ENCODE data around the gene PPP1R27.

PPP1R27 gene

GRCh38 chr17:81854974-81855774, 20.3 kb upstream of the PPP1R27 start:
- H3K9me3 ChIP-seq = no peaks in the 10 kb centered on the region
- no peaks in the 10 kb centered on the region for H3K4me1 ChIP-seq
- H3K36me3 ChIP-seq = peaks cover 73% of the 10 kb centered on the region
- no peaks in the 10 kb centered on the region for H3K27me3 ChIP-seq
- DNase-seq = no peak
- peak; percentile 17; the same call in 1 of the 2 replicates for TF ChIP-seq CTCF (IDR thresholded peaks at IDR 0.05; ENCODE audit: low read depth, low read length)
- no peak overlapping the region for H3K4me3 ChIP-seq (ENCODE audit: low read depth, low read length)

- Histone ChIP-seq H3K4me3 (ENCODE audit: low read depth, low read length) (no peak overlapping the region), H3K4me1 (no peaks in the 10 kb centered on the region), H3K9me3 (no peaks in the 10 kb centered on the region), H3K36me3 (peaks cover 70% of the 10 kb centered on the region), H3K27me3 (no peaks in the 10 kb centered on the region)
- TF ChIP-seq CTCF (IDR thresholded peaks at IDR 0.05; ENCODE audit: low read depth, low read length) = no peak
- no peak for DNase-seq
Observed at GRCh38 chr17:81852237-81852636, 17.4 kb upstream of the PPP1R27 start.

GRCh38 chr17:81851423-81851822, 16.6 kb upstream of the PPP1R27 start:
- no peaks in the 10 kb centered on the region for H3K9me3 ChIP-seq
- H3K4me3 ChIP-seq (ENCODE audit: low read depth, low read length) = no peak overlapping the region
- peaks cover 72% of the 10 kb centered on the region for H3K36me3 ChIP-seq
- no peak for TF ChIP-seq CTCF (IDR thresholded peaks at IDR 0.05; ENCODE audit: low read depth, low read length)
- H3K27me3 ChIP-seq = no peaks in the 10 kb centered on the region
- DNase-seq = no peak
- H3K4me1 ChIP-seq = no peaks in the 10 kb centered on the region

GRCh38 chr17:81849457-81849856, 14.6 kb upstream of the PPP1R27 start:
- no peak for DNase-seq
- no peaks in the 10 kb centered on the region for H3K4me1 ChIP-seq
- peaks cover 81% of the 10 kb centered on the region for H3K36me3 ChIP-seq
- H3K4me3 ChIP-seq (ENCODE audit: low read depth, low read length) = no peak overlapping the region
- no peaks in the 10 kb centered on the region for H3K9me3 ChIP-seq
- H3K27me3 ChIP-seq = no peaks in the 10 kb centered on the region
- no peak for TF ChIP-seq CTCF (IDR thresholded peaks at IDR 0.05; ENCODE audit: low read depth, low read length)

DNA sequence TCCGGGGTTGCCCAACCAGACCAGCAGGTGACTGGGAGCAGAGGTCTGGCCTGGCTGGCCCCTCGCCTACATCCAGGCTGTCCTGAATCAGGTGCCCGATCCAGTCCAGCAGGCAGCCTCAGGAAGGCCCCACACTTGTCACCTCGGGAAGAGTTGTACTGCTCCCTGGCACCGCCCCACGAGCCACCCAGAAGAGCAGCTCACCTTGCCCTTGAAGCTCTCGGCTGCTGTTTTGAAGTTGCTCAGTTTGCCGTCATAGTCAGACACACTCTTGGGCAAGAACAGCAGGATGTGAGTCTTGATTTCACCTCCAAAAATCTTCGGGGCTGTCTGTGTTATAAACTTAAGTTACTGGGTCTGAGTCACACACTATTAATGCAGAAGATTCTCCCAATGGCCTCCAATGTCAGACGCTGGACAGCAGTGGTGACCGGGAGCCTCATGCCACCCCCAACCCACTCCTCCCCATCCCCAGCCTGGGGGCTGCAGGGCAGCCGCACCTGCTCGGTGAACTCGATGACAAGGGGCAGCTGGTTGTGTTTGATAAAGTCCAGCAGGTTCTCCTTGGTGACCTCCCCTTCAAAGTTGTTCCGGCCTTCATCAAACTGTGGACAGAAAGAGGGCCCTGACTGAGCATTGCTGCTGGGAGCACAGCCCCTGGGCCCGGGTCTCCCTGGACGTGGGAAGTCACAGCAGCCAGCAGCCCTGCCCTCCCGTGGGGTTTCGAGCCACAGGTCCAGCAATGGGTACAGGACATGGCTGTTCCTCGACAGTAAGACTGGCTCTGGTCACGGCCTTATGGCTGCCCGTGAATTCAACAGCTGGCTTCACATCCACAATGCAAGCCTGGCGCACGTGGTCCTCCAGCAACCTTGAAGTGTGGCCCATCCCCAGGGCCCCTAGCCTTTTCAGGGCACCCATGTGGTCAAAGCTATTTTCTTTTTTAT, 12.2 kb upstream of the PPP1R27 start:
- Histone ChIP-seq H3K27me3 (no peaks in the 10 kb centered on the region), H3K4me1 (no peaks in the 10 kb centered on the region), H3K4me3 (ENCODE audit: low read depth, low read length) (no peak overlapping the region), H3K36me3 (peaks cover 79% of the 10 kb centered on the region), H3K9me3 (no peaks in the 10 kb centered on the region)
- DNase-seq = no peak
- no peak for TF ChIP-seq CTCF (IDR thresholded peaks at IDR 0.05; ENCODE audit: low read depth, low read length)
